GM13976 (cell line): ENCODE data around the gene TSTD1.
"Not testable (repeated sequence)": the region's sequence is repeated elsewhere in the genome, so short reads cannot be mapped to it uniquely, and the experiment has no call there.

Experiments
- DNase-seq: peaks from one replicate; pipeline ENCODE4 v3.0.0; 2012; ENCODE audit warnings: low spot score
- CTCF ChIP-seq: IDR thresholded peaks from 2 replicates; pipeline ENCODE4 v1.5.1; 2012; ENCODE audit warnings: borderline replicate concordance, mild to moderate bottlenecking; ENCODE audit not compliant: insufficient read depth; ENCODE audit errors: extremely low read depth, missing control alignments, control extremely low read depth
- in situ Hi-C: fragments of 300-500 bp; cut with MboI; formaldehyde crosslinking; loops from one replicate; pipeline ENCODE4 v1.12.0; 2022; ENCODE audit warnings: low sequenced_read_pairs, mixed read lengths, inconsistent platforms; ENCODE audit not compliant: unreplicated experiment

Gene TSTD1

GRCh38 chr1:161037661-161038522 lies 872 bp downstream of the TSTD1 start:
- TF ChIP-seq CTCF: no peak
- no peak for DNase-seq
- in situ Hi-C loops: no loop called here

DNA sequence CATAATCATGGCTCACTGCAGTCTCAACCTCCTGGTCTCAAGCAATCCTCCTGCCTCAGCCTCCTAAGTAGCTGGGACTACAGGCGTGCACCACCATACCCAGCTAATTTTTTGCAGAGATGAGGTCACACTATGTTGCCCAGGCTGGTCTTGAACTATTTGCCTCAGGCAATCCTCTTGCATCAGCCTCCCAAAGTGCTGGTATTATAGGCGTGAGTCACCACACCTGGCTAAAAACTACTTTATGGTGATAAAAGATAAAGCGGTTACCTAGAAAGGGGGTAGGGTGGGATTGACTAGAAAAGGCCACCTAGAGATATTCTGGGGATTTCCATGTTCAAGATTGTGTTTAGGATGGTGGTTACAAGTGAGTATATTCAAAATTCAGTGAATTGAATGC lies 5.0 kb downstream of the TSTD1 start:
- DNase-seq: no peak
- in situ Hi-C loops: no loop called here
- no peak for TF ChIP-seq CTCF

- DNase-seq: no peak
- no peak for TF ChIP-seq CTCF
- in situ Hi-C loops: no loop called here
Measured at GRCh38 chr1:161032409-161032808, 6.4 kb downstream of the TSTD1 start.

DNA sequence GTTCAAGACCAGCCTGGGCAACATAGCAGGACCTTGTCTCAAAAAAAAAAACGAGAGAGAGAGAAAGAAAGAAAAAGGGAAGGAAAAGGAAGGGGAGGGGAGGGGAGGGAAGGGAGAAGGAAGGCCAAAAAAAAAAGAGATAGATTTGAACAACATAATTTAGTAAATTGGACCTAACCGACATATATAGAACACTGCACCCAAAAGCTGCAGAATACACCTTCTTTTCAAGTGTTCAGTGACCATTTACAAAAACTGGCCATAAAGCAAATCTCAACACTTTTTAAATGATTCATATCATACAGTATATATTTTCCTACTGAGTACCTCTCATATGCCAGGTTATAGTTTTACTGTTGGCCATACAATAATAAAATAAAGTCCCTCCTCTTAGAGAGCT lies 6.9 kb downstream of the TSTD1 start:
- no peak for TF ChIP-seq CTCF
- in situ Hi-C loops: no loop called here
- DNase-seq: no peak

DNA sequence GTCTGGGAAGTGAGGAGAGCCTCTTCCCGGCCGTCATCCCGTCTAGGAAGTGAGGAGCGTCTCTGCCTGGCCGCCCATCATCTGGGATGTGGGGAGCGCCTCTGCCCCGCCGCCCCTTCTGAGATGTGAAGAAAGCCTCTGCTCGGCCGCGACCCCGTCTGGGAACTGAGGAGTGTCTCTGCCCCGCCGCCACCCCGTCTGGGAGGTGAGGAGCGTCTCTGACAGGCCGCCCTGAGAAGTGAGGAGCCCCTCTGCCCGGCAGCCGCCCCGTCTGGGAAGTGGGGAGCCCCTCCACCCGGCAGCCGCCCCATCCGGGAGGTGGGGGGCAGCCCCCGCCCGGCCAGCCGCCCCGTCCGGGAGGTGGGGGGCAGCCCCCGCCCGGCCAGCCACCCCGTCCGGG lies 9.3 kb downstream of the TSTD1 start:
- DNase-seq, in situ Hi-C loops: not testable (repeated sequence)

GRCh38 chr1:161026954-161027353 lies 11.8 kb downstream of the TSTD1 start:
- in situ Hi-C loops, DNase-seq: not testable (repeated sequence)

GRCh38 chr1:161022432-161022831 lies 16.3 kb downstream of the TSTD1 start:
- in situ Hi-C loops, DNase-seq: not testable (repeated sequence)

GRCh38 chr1:161021970-161022353 lies 16.8 kb downstream of the TSTD1 start:
- DNase-seq: no peak
- no peak for TF ChIP-seq CTCF
- in situ Hi-C loops: no loop called here
